ENCODE data around the gene SLC25A34.
"Not testable (repeated sequence)": the region's sequence is repeated elsewhere in the genome, so short reads cannot be mapped to it uniquely, and the experiment has no call there.

Gene SLC25A34

DNA sequence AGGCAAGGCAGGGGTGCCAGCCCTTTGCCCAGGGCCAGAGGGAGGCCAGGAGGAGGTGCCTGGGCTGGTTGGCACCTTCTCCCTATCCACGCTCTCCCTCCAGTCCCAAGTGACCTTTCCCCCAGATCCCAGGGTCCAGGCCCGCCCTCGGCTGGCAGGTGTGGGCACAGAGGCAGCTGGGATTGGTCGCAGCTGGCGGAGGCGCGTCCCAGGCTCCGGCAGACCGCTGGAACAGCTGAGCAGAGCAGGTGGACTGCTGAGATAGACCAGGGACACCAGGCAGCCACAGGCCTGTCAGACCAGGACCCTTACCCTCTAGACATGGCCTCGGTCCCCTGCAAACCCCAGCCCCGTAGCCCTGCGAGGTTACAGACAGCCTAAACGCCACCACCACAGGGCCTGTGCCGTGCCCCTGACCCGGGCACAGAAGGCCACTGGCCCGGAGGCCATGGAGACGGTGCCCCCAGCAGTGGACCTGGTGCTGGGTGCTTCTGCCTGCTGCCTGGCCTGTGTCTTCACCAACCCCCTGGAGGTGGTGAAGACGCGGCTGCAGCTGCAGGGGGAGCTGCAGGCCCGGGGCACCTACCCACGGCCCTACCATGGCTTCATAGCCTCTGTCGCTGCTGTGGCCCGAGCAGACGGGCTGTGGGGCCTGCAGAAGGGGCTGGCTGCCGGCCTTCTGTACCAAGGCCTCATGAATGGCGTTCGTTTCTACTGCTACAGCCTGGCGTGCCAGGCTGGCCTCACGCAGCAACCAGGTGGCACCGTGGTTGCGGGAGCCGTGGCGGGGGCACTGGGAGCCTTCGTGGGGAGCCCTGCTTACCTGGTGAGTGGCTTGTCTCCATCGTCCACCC is at the start of gene SLC25A34:
Gene SLC25A34, plus strand, starts transcription at position 221 of the 854 bp plus-strand sequence. Its CDS starts 228 bp downstream, at position 449.
- DNase-seq, result peak in 18 of 58 donors; percentile 6 to 43 (median 21)

DNA sequence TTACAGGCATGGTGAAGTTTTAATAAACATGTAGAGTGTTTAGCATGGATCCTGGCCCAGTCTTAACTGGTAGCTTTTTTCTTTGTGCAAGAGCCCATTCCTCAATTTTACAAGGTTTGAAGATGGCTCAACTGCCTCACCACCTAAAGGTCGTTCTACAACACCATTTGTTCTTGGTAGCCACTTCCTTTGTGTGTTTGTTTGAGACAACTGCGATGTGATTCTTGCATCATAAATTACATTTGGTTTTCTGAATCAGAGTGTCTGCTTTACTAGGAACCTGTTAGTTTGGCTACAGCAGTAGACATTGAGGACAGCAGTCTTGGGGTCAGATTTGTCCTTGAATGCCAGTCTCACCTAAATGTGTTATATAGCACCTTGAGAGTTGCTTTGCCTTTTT is 48.6 kb upstream of the SLC25A34 start:
- no peak for DNase-seq

DNA sequence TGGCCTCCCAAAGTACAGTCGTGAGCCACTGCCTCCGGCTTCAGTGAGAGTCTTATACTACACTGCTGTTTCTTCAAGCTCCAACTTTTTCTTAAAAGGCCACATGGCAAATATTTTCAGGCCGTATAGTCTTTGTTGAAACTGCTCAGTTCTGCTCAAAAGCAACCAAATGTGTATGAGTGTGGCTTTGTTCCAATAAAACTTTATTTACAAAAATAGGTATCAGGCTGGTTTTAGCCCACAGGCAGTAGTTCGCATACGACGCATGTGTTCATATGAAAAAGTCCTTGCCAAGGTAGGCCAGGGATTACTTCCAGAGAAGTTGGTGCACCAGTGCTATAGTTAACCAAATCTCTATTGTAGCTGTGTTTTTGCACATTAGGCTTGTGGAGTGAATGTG is 45.7 kb upstream of the SLC25A34 start:
- DNase-seq, result no peak

DNA sequence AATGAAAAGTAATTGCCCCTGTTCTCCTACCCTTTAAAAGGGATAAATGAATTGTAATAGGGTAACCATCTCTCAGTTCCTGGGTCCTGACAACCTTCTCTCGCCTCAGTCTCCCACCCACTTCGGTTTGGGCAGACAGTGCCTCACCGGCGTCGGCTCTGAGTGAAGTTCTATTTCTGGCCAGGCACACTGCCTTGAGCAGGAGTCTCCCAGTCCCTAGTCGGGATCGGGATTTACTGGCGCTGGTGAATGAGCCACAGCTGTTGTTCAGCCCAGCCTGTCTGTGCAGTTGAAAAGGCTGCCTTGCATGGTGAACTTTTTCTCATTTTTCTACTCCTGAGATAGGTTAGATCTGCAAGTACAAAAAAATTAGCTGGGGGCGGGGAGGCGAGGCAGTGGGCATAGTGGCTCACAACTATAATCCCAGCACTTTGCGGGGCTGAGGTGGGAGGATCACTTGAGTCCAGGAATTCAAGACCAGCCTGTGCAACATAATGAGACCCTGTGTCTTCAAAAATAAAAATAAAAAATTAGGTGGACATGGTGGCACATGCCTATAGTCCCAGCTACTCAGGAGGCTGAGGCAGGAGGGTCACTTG is 44.5 kb upstream of the SLC25A34 start:
- DNase-seq, result peak in 26 of 58 donors; percentile 11 to 73 (median 30)

DNA sequence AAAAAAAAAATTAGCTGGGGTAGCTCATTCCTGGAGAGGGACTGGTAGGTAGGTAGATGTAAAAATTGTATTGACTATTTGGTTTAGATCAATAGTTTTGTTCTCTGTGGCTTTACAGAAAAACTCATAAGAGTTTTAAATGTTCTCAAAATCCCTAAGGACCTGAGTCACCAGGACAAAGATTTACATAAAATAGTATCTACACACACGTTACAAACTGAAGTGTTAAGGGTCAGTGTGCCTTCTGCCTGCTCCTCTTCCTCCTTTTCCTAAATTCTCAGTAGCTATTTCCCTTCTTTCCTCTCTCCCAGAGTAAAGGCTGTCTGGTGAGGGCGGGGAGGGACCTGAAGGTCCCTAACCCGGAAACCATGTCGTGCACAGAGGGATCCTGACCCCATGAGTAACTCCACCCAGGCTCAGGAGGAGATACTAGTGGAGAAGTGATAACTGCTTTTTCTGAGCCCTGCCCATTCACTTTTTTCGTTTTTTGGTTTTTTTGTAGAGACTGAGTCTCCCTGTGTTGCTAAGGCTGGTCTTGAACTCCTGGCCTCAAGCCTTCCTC is 43.9 kb upstream of the SLC25A34 start:
- DNase-seq, result no peak

DNA sequence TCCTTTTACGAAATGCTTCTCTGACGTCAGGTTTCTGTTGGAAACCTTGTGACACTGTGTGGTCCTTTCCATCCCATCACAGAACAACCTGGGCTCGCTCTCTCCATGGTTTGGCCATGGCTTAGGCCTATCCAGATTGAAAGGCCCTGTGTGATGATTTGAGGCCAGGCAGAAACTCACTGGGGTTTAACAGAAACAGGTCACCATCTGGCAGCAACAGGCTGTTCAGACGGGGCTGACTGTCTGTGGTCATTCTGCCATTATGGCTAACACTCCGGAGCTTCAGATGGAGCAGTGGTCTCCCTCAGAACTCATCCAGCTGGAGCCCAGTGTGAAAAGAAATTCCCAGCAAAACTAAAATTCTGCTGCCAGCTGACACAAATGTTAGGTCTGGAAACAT is 42.7 kb upstream of the SLC25A34 start:
- no peak for DNase-seq

DNA sequence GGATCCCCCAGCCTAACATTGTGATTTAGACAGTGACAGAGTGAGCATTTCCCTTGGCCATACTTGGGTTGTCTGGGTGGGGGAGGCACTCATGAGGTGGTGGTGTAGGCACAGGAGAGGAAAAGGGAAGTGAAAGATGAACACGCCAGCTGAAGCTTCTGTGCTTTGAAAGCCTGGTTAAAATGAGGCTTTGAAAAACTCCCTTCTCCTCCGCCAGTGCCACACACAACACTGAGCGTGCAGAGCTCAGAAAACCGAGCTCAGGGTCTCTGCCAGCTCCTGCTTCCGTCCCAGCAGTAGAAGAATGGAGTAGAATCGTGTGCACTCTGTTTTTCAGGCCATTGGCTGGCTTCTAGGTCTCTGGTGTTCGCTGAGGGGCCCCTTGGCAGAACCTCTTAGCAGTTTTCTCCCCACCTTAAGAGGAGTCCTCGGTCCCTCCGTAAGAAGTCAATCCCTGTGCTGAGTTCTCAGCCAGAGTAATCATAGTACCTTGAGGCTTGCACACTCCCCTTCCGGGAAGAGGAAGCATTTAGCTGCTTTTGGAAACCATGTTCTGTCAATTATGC is 39.0 kb upstream of the SLC25A34 start:
- peak in 49 of 58 donors; percentile 8 to 85 (median 47) for DNase-seq

DNA sequence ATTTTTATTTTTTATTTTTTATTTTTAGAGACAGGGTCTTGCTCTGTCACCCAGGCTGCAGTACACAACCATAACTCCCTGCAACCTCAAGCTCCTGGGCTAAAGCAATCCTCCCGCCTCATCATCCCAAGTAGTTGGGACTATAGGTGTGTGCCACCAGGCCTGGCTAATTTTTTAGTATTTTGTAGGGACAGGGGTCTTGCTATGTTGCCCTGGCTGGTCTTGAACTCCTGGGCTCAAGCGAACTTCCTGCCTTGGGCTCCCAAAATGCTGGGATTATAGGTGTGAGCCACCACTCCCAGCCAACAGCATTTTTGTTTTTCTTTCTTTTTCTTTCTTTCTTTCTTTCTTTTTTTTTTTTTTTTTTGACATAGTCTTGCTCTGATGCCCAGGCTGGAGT is 37.9 kb upstream of the SLC25A34 start:
- no peak for DNase-seq

DNA sequence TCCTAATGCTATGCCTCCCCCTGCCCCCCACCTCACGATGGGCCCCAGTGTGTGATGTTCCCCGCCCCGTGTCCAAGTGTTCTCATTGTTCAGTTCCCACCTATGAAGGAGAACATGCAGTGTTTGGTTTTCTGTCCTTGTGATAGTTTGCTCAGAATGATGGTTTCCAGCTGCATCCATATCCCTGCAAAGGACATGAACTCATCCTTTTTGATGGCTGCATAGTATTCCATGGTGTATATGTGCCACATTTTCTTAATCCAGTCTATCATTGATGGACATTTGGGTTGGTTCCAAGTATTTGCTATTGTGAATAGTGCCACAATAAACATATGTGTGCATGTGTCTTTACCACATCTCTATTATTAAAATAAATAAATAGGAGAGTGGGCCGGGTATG is 36.7 kb upstream of the SLC25A34 start:
- not testable (repeated sequence) for DNase-seq

DNA sequence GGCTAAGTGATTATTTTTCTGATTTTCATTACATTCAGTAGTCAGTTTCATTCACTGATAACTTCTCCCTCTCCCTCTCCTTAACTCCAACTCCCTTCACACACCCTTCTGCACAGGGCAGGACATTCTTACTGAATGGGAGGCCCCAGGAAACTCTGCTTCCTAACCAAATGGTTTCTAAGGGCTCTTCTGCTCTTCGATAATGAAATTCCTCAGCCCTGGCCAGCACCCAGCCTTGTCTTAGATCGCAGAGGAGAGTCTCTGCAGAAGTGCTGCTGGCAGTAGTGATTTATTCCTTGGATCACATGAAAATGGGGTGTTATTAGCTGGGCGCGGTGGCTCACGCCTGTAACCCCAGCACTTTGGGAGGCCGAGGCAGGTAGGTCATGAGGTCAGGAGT is 35.5 kb upstream of the SLC25A34 start:
- DNase-seq, result no peak

DNA sequence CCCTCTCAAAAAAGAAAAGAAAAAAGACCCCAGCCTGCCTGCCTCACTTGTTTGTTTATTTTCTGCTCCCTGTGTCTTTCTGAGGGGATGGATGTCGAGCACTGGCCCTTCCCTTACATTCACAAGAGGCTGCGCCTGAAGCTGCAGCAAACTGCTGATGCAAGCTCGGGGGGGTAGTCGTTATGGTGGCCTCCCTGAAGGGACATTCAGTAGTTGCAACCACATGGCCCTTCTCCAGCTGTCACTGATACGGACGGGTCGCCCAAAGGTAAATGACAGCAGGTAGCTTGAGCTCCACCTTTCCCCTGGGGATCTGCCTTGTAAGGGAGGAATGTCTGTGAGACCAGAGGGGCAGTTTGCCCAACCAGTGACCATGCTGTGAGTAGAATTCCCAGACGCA is 34.3 kb upstream of the SLC25A34 start:
- no peak for DNase-seq

DNA sequence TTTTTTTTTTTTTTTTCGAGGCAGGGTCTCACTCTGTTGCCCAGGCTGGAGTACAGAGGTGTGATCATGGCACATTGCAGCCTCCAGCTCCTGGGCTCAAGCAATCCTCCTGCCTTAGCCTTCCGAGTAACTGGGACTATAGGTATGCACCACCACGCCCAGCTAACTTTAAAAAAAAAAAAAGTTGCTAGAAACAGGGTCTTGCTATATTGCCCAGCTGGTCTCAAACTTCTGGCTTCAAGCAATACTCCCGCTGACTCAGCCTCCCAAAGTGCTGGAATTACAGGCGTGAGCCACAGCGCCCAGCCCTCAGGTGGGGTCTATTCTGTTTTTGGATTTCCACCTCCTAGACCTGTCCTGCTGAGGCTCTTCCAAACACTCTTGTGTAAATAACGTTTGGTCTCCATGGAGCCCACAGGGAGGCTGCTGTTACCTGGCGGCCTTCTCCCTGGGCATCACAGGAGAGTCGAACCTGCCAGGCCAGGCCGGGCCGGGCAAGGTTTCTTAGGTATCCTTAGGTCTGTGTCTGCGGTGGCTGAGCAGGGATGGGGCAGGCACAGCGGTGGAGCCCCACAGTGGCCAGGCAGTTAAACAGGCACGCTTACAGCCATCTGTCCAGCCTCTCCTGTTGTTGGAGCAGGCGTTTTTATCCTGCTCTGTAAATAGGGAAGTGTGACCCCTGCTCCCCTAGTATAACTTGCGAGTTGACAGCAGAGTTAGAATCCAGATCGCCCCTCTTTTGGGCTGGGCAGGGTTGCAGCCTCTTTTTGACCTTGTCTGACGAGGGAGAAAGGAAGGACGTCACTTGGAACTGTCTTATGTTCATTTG is 33.1 kb upstream of the SLC25A34 start:
- peak in 5 of 58 donors; percentile 7 to 65 (median 21) for DNase-seq

DNA sequence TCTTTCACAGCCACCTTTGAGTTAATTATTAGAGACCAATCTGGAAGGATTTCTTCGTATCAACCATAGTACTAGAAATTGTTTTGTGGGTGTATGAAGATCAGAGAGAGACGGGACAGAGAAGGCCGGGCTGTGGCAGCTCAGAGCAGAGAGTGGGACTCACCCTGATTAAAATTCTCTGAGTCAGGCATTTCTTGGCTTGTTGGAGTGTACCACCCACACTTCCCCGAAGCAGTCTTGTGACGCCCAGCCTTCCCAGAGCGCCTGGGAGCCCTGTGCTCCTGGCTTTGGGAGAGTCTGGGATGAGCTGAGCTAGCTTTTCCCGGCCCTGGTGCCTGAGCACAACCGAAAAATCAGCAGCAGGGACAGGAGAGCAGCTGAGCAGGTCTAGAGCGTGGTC is 32.5 kb upstream of the SLC25A34 start:
- peak in 56 of 58 donors; percentile 11 to 93 (median 72) for DNase-seq

DNA sequence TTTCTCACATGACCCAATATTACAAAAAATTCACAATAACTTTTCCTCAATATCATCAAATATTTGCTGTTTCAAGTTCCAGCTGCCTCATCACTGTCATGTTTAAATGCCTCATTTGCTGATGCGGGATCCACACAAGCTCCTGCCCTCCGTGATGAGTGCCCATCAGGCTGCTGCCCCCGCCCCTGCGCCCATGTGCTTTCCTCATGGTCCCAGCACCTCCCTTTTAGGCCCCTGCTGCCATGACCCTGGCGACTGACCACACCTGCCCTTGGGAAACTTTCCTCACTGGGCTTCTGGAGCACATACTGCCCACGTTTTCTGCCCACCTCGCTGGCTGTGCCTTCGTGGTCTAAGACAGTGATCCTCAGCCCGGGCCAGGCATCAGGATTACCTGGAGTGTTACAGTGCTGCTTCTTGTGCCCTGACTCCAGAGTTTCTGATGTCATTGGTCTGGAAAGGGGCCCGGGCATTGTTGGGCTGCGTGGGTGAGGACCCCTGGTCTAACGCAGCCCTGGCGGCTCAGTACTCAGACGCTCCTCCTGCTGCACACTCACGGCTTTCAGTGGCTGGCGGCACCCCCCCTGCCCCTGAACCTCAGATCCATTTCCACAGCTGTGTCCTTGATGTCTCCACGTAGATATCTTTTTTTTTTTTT is 31.4 kb upstream of the SLC25A34 start:
- DNase-seq, result no peak

DNA sequence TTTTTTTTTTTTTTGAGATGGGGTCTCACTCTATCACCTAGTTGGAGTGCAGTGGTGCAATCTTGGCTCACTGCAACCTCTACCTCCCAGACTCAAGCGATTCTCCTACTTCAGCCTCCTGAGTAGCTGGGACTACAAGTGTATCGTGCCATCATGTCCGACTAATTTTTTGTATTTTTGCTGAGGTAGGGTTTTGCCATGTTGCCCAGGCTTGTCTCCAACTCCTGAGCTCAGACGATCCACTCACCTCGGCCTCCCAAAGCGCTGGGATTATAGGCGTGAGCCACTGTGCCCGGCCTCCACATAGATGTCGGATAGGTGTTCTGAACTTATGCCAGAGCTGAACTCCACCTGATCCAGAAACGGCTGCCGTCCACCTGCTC is 30.9 kb upstream of the SLC25A34 start:
- no peak for DNase-seq

DNA sequence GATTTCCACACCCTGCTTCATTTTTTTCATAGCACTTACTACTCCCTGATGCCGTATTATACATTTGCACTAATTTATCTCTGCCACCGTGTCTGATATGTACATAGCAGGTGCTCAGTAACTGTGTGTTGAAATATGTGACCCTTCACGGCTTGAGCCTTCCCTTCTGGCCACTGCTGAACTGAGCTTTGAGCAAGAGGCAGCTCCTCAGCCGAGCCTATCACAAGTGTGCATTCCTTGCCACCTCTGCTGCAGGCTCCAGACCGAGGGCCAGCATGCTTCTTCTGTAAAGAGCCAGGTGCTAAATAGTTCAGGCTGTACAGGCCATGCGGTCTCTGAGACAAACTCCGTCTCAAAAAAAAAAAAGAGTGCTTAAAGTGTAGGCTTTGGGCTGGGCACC is 29.3 kb upstream of the SLC25A34 start:
- no peak for DNase-seq

DNA sequence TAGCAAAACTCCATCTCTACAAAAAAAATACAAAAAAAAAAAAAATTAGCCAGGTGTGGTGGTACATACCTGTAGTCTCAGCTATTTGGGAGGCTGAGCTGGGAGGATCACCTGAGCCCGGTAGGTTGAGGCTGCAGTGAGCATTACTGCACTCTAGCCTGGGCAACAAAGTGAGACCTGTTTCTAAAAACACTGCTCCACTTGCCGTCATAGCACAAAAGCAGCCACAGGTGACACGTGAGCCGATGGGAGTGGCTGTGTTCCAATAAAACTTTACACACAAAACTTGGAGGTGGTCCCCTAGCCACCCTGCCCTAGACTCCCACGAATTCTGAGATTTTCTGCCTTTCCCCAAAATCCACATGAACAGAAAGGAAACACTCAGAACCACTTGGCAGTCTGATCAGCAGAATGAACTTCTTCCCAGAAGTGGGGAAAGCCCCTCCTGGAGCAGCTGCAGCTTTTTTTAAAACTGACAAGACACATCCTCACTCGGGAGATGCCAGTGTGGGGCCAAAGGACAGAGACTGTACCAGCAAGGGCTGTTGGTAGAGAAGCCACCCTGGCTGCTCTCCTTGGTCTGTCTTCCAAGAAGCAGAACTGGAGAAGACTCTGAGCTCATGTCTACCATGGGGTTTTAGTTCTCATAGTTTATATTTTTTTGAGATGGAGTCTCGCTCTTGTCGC is 28.7 kb upstream of the SLC25A34 start:
- no peak for DNase-seq

DNA sequence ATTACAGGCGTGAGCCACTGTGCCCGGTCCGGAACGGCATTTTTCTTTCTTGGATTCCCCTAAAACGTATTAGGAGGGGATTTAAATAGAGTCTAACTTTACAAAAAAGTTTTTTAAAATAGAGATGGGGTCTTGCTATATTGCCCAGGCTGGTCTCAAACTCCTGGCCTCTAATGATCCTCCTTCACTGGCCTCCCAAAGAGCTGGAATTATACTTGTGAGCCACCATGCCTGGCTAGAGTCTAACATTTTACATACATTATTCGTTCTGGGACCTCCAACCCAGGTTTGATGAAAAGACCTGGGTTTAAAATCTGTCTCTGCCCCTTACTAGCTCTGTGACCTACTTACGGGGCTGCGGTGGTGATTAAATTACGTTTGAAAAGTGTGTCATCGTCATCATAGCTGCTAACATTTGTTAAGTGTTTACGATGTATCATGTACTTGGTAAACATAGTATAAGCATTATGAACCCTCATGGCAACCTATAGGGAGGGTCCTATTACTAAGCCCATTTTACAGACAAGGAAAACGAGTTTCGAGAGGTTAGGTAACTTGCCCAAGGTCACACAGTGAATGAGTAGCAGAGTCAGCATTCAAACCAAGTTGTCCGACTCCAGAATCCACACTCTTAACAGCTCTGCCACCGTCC is 27.4 kb upstream of the SLC25A34 start:
- no peak for DNase-seq

DNA sequence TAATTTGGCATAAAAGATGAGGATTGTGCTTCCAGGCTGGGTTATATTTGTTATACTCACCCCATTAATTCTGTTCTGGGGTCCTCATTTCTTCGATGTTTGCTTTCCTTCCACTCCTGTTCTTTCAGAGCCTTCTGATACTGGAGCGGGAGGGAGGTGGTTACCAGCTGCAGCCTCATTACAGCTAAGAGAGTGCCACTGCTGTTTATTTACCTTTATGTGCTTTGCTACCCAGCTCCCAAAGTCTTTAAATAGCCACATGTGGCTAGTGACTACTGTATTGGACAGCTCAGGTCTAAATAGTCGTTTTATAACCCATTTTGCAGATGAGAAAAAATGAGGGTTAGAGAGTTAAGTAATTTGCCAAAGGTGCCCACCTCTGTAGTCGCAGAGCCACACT is 26.8 kb upstream of the SLC25A34 start:
- DNase-seq, result no peak

DNA sequence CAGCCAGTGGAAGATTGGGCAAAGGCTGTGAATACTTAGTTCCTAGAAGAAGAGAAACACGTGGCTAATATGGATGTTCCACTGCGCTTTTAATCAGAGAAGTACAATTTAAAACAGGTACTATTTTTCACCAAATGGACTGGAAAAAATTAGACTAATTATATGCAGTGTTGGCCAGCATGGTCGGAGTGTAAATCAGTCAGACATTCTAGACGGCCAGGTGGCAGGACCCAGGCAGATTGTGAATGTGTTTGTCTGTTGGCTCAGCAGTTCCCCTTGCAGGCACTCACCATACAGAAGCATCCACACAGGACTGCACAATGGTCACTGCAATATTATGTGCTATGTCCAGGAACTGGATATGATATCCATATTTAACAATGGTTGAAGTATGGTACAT is 23.9 kb upstream of the SLC25A34 start:
- no peak for DNase-seq

All from anterior cingulate cortex (tissue), 58 donors.